ENCODE data around the gene CCDC167. TPM values are rescaled to one million over a fixed set of nuclear protein-coding genes. Genes with fewer than 3 reads are reported as not detected.
"Not testable (repeated sequence)": the region's sequence is repeated elsewhere in the genome, so short reads cannot be mapped to it uniquely, and the experiment has no call there.

Gene CCDC167
- total RNA-seq, 1 experiment from 2014 or later = 31.5 TPM

- H3K27ac ChIP-seq (ENCODE audit: low read depth, low read length, poor library complexity, severe bottlenecking) = no peak overlapping the region
- no peaks in the 10 kb centered on the region for H3K9me3 ChIP-seq (ENCODE audit: low read depth, low read length, poor library complexity, severe bottlenecking)
- CTCF ChIA-PET = no interaction called here
- POLR2A ChIA-PET (ENCODE audit: low non-redundant PET) = interaction anchor here (0.5 kb wide), 1 partner anchor 490 kb away, joined by 4 read pairs; no protein-coding TSS in a partner anchor
- no peak overlapping the region for H3K4me3 ChIP-seq (ENCODE audit: low read depth, low read length, poor library complexity, severe bottlenecking)
- BruUV-seq (replicated peaks) = no TSS peak
- no peaks in the 10 kb centered on the region for H3K27me3 ChIP-seq (replicated peaks; ENCODE audit: insufficient read depth, low read depth, low read length, poor library complexity)
- H3K36me3 ChIP-seq (ENCODE audit: insufficient read depth, low read length, poor library complexity, severe bottlenecking) = no peaks in the 10 kb centered on the region
- H3K4me1 ChIP-seq (ENCODE audit: insufficient read depth, low read length, poor library complexity, severe bottlenecking) = no peaks in the 10 kb centered on the region
- intact Hi-C loops (cut with micrococcal nuclease; ENCODE audit: unreplicated experiment) = no loop called here
- no peak for TF ChIP-seq CTCF (conservative IDR thresholded peaks at IDR 0.05; ENCODE audit: low read depth, low read length)
- DNase-seq (ENCODE audit: low spot score) = no peak
Observed at GRCh38 chr6:37501632-37502491, 2.2 kb upstream of the CCDC167 start.

- intact Hi-C loops (cut with micrococcal nuclease; ENCODE audit: unreplicated experiment); H3K9me3 ChIP-seq (ENCODE audit: low read depth, low read length, poor library complexity, severe bottlenecking); CTCF ChIA-PET; H3K4me3 ChIP-seq (ENCODE audit: low read depth, low read length, poor library complexity, severe bottlenecking); H3K27me3 ChIP-seq (replicated peaks; ENCODE audit: insufficient read depth, low read depth, low read length, poor library complexity); H3K36me3 ChIP-seq (ENCODE audit: insufficient read depth, low read length, poor library complexity, severe bottlenecking); BruUV-seq (replicated peaks); DNase-seq (ENCODE audit: low spot score); H3K27ac ChIP-seq (ENCODE audit: low read depth, low read length, poor library complexity, severe bottlenecking); H3K4me1 ChIP-seq (ENCODE audit: insufficient read depth, low read length, poor library complexity, severe bottlenecking): not testable (repeated sequence)
- POLR2A ChIA-PET (ENCODE audit: low non-redundant PET) = interaction anchor here (0.5 kb wide), 1 partner anchor 491 kb away, joined by 4 read pairs; no protein-coding TSS in a partner anchor
Observed at GRCh38 chr6:37500904-37501303, 1.2 kb upstream of the CCDC167 start.

- POLR2A ChIA-PET (ENCODE audit: low non-redundant PET) = no interaction called here
- peak overlapping the region; percentile 54 for H3K4me3 ChIP-seq (ENCODE audit: low read depth, low read length, poor library complexity, severe bottlenecking)
- intact Hi-C loops (cut with micrococcal nuclease; ENCODE audit: unreplicated experiment) = no loop called here
Observed at GRCh38 chr6:37500294-37500608, 558 bp upstream of the CCDC167 start.

More at GRCh38 chr6:37500294-37500608, 558 bp upstream of the CCDC167 start:
- Histone ChIP-seq H3K27ac (ENCODE audit: low read depth, low read length, poor library complexity, severe bottlenecking) (no peak overlapping the region), H3K4me1 (ENCODE audit: insufficient read depth, low read length, poor library complexity, severe bottlenecking) (no peaks in the 10 kb centered on the region), H3K9me3 (ENCODE audit: low read depth, low read length, poor library complexity, severe bottlenecking) (no peaks in the 10 kb centered on the region), H3K27me3 (replicated peaks; ENCODE audit: insufficient read depth, low read depth, low read length, poor library complexity) (no peaks in the 10 kb centered on the region), H3K36me3 (ENCODE audit: insufficient read depth, low read length, poor library complexity, severe bottlenecking) (no peaks in the 10 kb centered on the region)
- TF ChIP-seq EZH2 (IDR thresholded peaks at IDR 0.05; ENCODE audit: borderline replicate concordance, low read depth, low read length, poor library complexity, severe bottlenecking) (no peak), CTCF (conservative IDR thresholded peaks at IDR 0.05; ENCODE audit: low read depth, low read length) (no peak)
- BruUV-seq (replicated peaks) = no TSS peak
- CTCF ChIA-PET = no interaction called here
- no peak for DNase-seq (ENCODE audit: low spot score)

Data from A673 (cell line).